HG02852 (cell line): ENCODE data around the gene SEMA3D.
"Not testable (repeated sequence)": the region's sequence is repeated elsewhere in the genome, so short reads cannot be mapped to it uniquely, and the experiment has no call there.

ENCODE experiments used
- ATAC-seq: cut with Tn5 transposase; IDR thresholded peaks from one replicate; pipeline ENCODE4 v1.9.1; 2021; ENCODE audit warnings: mild to moderate bottlenecking, moderate library complexity; ENCODE audit not compliant: unreplicated experiment

SEMA3D gene

GRCh38 chr7:85000735-85001350 is 186.0 kb downstream of the SEMA3D start:
- ATAC-seq, result no peak

GRCh38 chr7:84999450-84999849 is 187.4 kb downstream of the SEMA3D start:
- no peak for ATAC-seq

- ATAC-seq, result no peak
These were observed 188.2 kb downstream of the SEMA3D start for GRCh38 chr7:84998665-84999064.

- ATAC-seq, result no peak
These were observed 189.2 kb downstream of the SEMA3D start for GRCh38 chr7:84997626-84998025.

- not testable (repeated sequence) for ATAC-seq
These were observed 193.9 kb downstream of the SEMA3D start for GRCh38 chr7:84992954-84993353.

- no peak for ATAC-seq
These were observed 201.6 kb downstream of the SEMA3D start for GRCh38 chr7:84985073-84985784.

- ATAC-seq, result no peak
These were observed 204.7 kb downstream of the SEMA3D start for GRCh38 chr7:84982199-84982598.

- no peak for ATAC-seq
These were observed 205.5 kb downstream of the SEMA3D start for GRCh38 chr7:84981055-84981976.

- no peak for ATAC-seq
These were observed 211.2 kb downstream of the SEMA3D start for GRCh38 chr7:84975586-84976185.

- ATAC-seq, result no peak
These were observed 215.5 kb downstream of the SEMA3D start for GRCh38 chr7:84971360-84971759.

- ATAC-seq, result no peak
These were observed 216.2 kb downstream of the SEMA3D start for GRCh38 chr7:84970670-84971069.

- no peak for ATAC-seq
These were observed 233.6 kb downstream of the SEMA3D start for GRCh38 chr7:84953234-84953633.

GRCh38 chr7:84950836-84951235 is 236.0 kb downstream of the SEMA3D start:
- ATAC-seq, result no peak

GRCh38 chr7:84949501-84949900 is 237.4 kb downstream of the SEMA3D start:
- no peak for ATAC-seq

GRCh38 chr7:84949067-84949466 is 237.8 kb downstream of the SEMA3D start:
- ATAC-seq, result no peak

- ATAC-seq, result no peak
These were observed 238.2 kb downstream of the SEMA3D start for GRCh38 chr7:84948634-84949033.

GRCh38 chr7:84946549-84946948 is 240.3 kb downstream of the SEMA3D start:
- no peak for ATAC-seq
